Prostate gland (tissue), 2 donors: Measurements from ENCODE around the gene ARMC2.

Experiments
- CTCF ChIP-seq, 4 experiments: fragments of 200-600 bp in 2 of 4; fragments of 450-650 bp in 2 of 4; sonication (generic) in 2 of 4; IDR thresholded peaks; 1 replicate in 3 of 4; 2 replicates in 1 of 4; pipeline ENCODE4 v1.5.1; 2016 to 2019; ENCODE audit warnings: antibody characterized with exemption in 4 of 4, mild to moderate bottlenecking in 2 of 4, moderate library complexity in 2 of 4
- POLR2A ChIP-seq: fragments of 450-650 bp; IDR thresholded peaks from one replicate; pipeline ENCODE4 v1.6.1; 2016; ENCODE audit warnings: antibody characterized with exemption, mild to moderate bottlenecking

- TF ChIP-seq CTCF (IDR thresholded peaks at IDR 0.05): no peak
- no peak for TF ChIP-seq POLR2A
These were observed 94.6 kb downstream of the ARMC2 start for GRCh38 chr6:108942556-108943492.
